Measurements from ENCODE around the gene OXT. TPM values are rescaled to one million over a fixed set of nuclear protein-coding genes. Genes with fewer than 3 reads are reported as not detected.

OXT gene
- total and polyA plus RNA-seq, 5 donors from 2014 or later = 0.50 to 0.83 (median 0.61) TPM; not detected in 2

GRCh38 chr20:3038454-3038853 is 33.0 kb upstream of the OXT start:
- H3K4me1 ChIP-seq (ENCODE audit: control insufficient read depth, insufficient read depth, low read length, poor library complexity, severe bottlenecking) = no peaks in the 10 kb centered on the region
- Mint-ChIP-seq H3K27me3 (no peaks in the 10 kb centered on the region), H3K36me3 (peaks cover 36% of the 10 kb centered on the region), H3K4me1 (peaks cover 0 to under 1% (median 0%) of the 10 kb centered on the region in 4 donors), H3K4me3 (no peak overlapping the region), H3K9me3 (no peaks in the 10 kb centered on the region), H3K27ac (peak overlapping the region in 2 of 3 donors; percentile 44 to 59)
- no peaks in the 10 kb centered on the region for H3K9me3 ChIP-seq (ENCODE audit: control insufficient read depth in 2 of 2, low read length in 2 of 2)
- ATAC-seq (ENCODE audit: low read depth in 2 of 2) (no peak), DNase-seq (no peak)
- no peak overlapping the region for H3K27ac ChIP-seq (ENCODE audit: insufficient read depth, low read length, poor library complexity, severe bottlenecking)
- no peak overlapping the region for H3K4me3 ChIP-seq (ENCODE audit: low read depth, low read length)
- peaks cover 59% of the 10 kb centered on the region for H3K36me3 ChIP-seq (ENCODE audit: control insufficient read depth, insufficient read depth, low read length)
- no peaks in the 10 kb centered on the region for H3K27me3 ChIP-seq (ENCODE audit: control insufficient read depth, insufficient read depth, low read length)

GRCh38 chr20:3039426-3039825 is 32.0 kb upstream of the OXT start:
- DNase-seq (no peak), ATAC-seq (ENCODE audit: low read depth in 2 of 2) (no peak)
- H3K9me3 ChIP-seq (ENCODE audit: control insufficient read depth in 2 of 2, low read length in 2 of 2) = no peaks in the 10 kb centered on the region
- H3K9me3 Mint-ChIP-seq = no peaks in the 10 kb centered on the region
- H3K4me1 ChIP-seq (ENCODE audit: control insufficient read depth, insufficient read depth, low read length, poor library complexity, severe bottlenecking) = no peaks in the 10 kb centered on the region
- H3K27me3 Mint-ChIP-seq = no peaks in the 10 kb centered on the region
- no peak overlapping the region for H3K4me3 Mint-ChIP-seq
- H3K36me3 Mint-ChIP-seq = peaks cover 36% of the 10 kb centered on the region
- H3K27ac ChIP-seq (ENCODE audit: insufficient read depth, low read length, poor library complexity, severe bottlenecking) = no peak overlapping the region
- H3K4me3 ChIP-seq (ENCODE audit: low read depth, low read length) = no peak overlapping the region
- H3K4me1 Mint-ChIP-seq = peaks cover 0 to 7% (median 0%) of the 10 kb centered on the region in 4 donors
- H3K27me3 ChIP-seq (ENCODE audit: control insufficient read depth, insufficient read depth, low read length) = no peaks in the 10 kb centered on the region
- H3K27ac Mint-ChIP-seq = no peak overlapping the region
- H3K36me3 ChIP-seq (ENCODE audit: control insufficient read depth, insufficient read depth, low read length) = peaks cover 59% of the 10 kb centered on the region

- Mint-ChIP-seq H3K9me3 (peaks cover 0 to 1% (median 0%) of the 10 kb centered on the region in 7 donors), H3K36me3 (peaks cover 32% of the 10 kb centered on the region), H3K27ac (peak overlapping the region in 1 of 3 donors; percentile 19), H3K27me3 (no peaks in the 10 kb centered on the region), H3K4me1 (peaks cover 2 to 7% (median 2%) of the 10 kb centered on the region in 4 donors), H3K4me3 (peak overlapping the region in 1 of 4 donors; percentile 24)
- ATAC-seq (ENCODE audit: low read depth in 2 of 2) (no peak), DNase-seq (no peak)
- Histone ChIP-seq H3K9me3 (ENCODE audit: control insufficient read depth in 2 of 2, low read length in 2 of 2) (no peaks in the 10 kb centered on the region), H3K36me3 (ENCODE audit: control insufficient read depth, insufficient read depth, low read length) (peaks cover 53% of the 10 kb centered on the region), H3K4me3 (ENCODE audit: low read depth, low read length) (no peak overlapping the region), H3K27me3 (ENCODE audit: control insufficient read depth, insufficient read depth, low read length) (no peaks in the 10 kb centered on the region), H3K4me1 (ENCODE audit: control insufficient read depth, insufficient read depth, low read length, poor library complexity, severe bottlenecking) (peaks cover 3% of the 10 kb centered on the region), H3K27ac (ENCODE audit: insufficient read depth, low read length, poor library complexity, severe bottlenecking) (no peak overlapping the region)
Measured at GRCh38 chr20:3040086-3040485, 31.3 kb upstream of the OXT start.

- Mint-ChIP-seq H3K4me1 (peaks cover 6 to 12% (median 9%) of the 10 kb centered on the region in 4 donors), H3K9me3 (peaks cover 0 to 1% (median 0%) of the 10 kb centered on the region in 7 donors), H3K36me3 (peaks cover 15% of the 10 kb centered on the region), H3K4me3 (peak overlapping the region in 3 of 4 donors; percentile 7 to 28 (median 25)), H3K27me3 (no peaks in the 10 kb centered on the region), H3K27ac (peak overlapping the region in 2 of 3 donors; percentile 57 to 76)
- Histone ChIP-seq H3K27me3 (ENCODE audit: control insufficient read depth, insufficient read depth, low read length) (no peaks in the 10 kb centered on the region), H3K4me1 (ENCODE audit: control insufficient read depth, insufficient read depth, low read length, poor library complexity, severe bottlenecking) (peaks cover 13% of the 10 kb centered on the region), H3K36me3 (ENCODE audit: control insufficient read depth, insufficient read depth, low read length) (peaks cover 35% of the 10 kb centered on the region), H3K27ac (ENCODE audit: insufficient read depth, low read length, poor library complexity, severe bottlenecking) (no peak overlapping the region), H3K4me3 (ENCODE audit: low read depth, low read length) (no peak overlapping the region), H3K9me3 (ENCODE audit: control insufficient read depth in 2 of 2, low read length in 2 of 2) (no peaks in the 10 kb centered on the region)
- no peak for DNase-seq
- ATAC-seq (ENCODE audit: low read depth in 2 of 2) = no peak
Measured at GRCh38 chr20:3041854-3042409, 29.5 kb upstream of the OXT start.

GRCh38 chr20:3042625-3043024 is 28.8 kb upstream of the OXT start:
- Mint-ChIP-seq H3K4me3 (no peak overlapping the region), H3K27ac (no peak overlapping the region), H3K27me3 (no peaks in the 10 kb centered on the region), H3K9me3 (peaks cover 0 to 1% (median 0%) of the 10 kb centered on the region in 7 donors), H3K4me1 (peaks cover 6 to 17% (median 11%) of the 10 kb centered on the region in 4 donors), H3K36me3 (peaks cover 15% of the 10 kb centered on the region)
- H3K36me3 ChIP-seq (ENCODE audit: control insufficient read depth, insufficient read depth, low read length) = peaks cover 28% of the 10 kb centered on the region
- no peak overlapping the region for H3K27ac ChIP-seq (ENCODE audit: insufficient read depth, low read length, poor library complexity, severe bottlenecking)
- H3K27me3 ChIP-seq (ENCODE audit: control insufficient read depth, insufficient read depth, low read length) = no peaks in the 10 kb centered on the region
- no peaks in the 10 kb centered on the region for H3K9me3 ChIP-seq (ENCODE audit: control insufficient read depth in 2 of 2, low read length in 2 of 2)
- peaks cover 20% of the 10 kb centered on the region for H3K4me1 ChIP-seq (ENCODE audit: control insufficient read depth, insufficient read depth, low read length, poor library complexity, severe bottlenecking)
- no peak overlapping the region for H3K4me3 ChIP-seq (ENCODE audit: low read depth, low read length)
- ATAC-seq (ENCODE audit: low read depth in 2 of 2) (no peak), DNase-seq (no peak)

- H3K9me3 Mint-ChIP-seq = peaks cover 0 to 1% (median 0%) of the 10 kb centered on the region in 7 donors
- H3K4me1 Mint-ChIP-seq = peaks cover 6 to 19% (median 11%) of the 10 kb centered on the region in 4 donors
- ATAC-seq (ENCODE audit: low read depth in 2 of 2) = no peak
- no peaks in the 10 kb centered on the region for H3K27me3 Mint-ChIP-seq
- DNase-seq = no peak
- no peak within 1 kb of the TSS for H3K27ac ChIP-seq (ENCODE audit: insufficient read depth, low read length, poor library complexity, severe bottlenecking)
- H3K9me3 ChIP-seq (ENCODE audit: control insufficient read depth in 2 of 2, low read length in 2 of 2) = no peaks in the 10 kb centered on the region
- peak within 1 kb of the TSS; percentile 33 to 86 (median 83) for H3K27ac Mint-ChIP-seq
- peaks cover 15% of the 10 kb centered on the region for H3K36me3 Mint-ChIP-seq
- H3K4me1 ChIP-seq (ENCODE audit: control insufficient read depth, insufficient read depth, low read length, poor library complexity, severe bottlenecking) = peaks cover 23% of the 10 kb centered on the region
- H3K27me3 ChIP-seq (ENCODE audit: control insufficient read depth, insufficient read depth, low read length) = no peaks in the 10 kb centered on the region
- peak within 1 kb of the TSS in 3 of 4 donors; percentile 65 to 95 (median 90) for H3K4me3 Mint-ChIP-seq
- no peak within 1 kb of the TSS for H3K4me3 ChIP-seq (ENCODE audit: low read depth, low read length)
- peaks cover 25% of the 10 kb centered on the region for H3K36me3 ChIP-seq (ENCODE audit: control insufficient read depth, insufficient read depth, low read length)
Measured at GRCh38 chr20:3043322-3043721, 28.1 kb upstream of the OXT start, which contains the start of gene GNRH2. GNRH2 (plus strand) TSS chr20:3043622; CDS start chr20:3044415, 793 bp downstream.

GRCh38 chr20:3044336-3044965 is 27.0 kb upstream of the OXT start:
- no peaks in the 10 kb centered on the region for H3K9me3 ChIP-seq (ENCODE audit: control insufficient read depth in 2 of 2, low read length in 2 of 2)
- peaks cover 6 to 22% (median 12%) of the 10 kb centered on the region in 4 donors for H3K4me1 Mint-ChIP-seq
- ATAC-seq (ENCODE audit: low read depth in 2 of 2) (no peak), DNase-seq (no peak)
- H3K4me3 Mint-ChIP-seq = peak overlapping the region; percentile 65 to 95 (median 90)
- peaks cover 8% of the 10 kb centered on the region for H3K36me3 Mint-ChIP-seq
- H3K4me3 ChIP-seq (ENCODE audit: low read depth, low read length) = no peak overlapping the region
- no peaks in the 10 kb centered on the region for H3K27me3 Mint-ChIP-seq
- peaks cover 0 to 1% (median 0%) of the 10 kb centered on the region in 7 donors for H3K9me3 Mint-ChIP-seq
- H3K27ac ChIP-seq (ENCODE audit: insufficient read depth, low read length, poor library complexity, severe bottlenecking) = no peak overlapping the region
- H3K27ac Mint-ChIP-seq = peak overlapping the region; percentile 33 to 83 (median 48)
- peaks cover 23% of the 10 kb centered on the region for H3K4me1 ChIP-seq (ENCODE audit: control insufficient read depth, insufficient read depth, low read length, poor library complexity, severe bottlenecking)
- peaks cover 22% of the 10 kb centered on the region for H3K36me3 ChIP-seq (ENCODE audit: control insufficient read depth, insufficient read depth, low read length)
- no peaks in the 10 kb centered on the region for H3K27me3 ChIP-seq (ENCODE audit: control insufficient read depth, insufficient read depth, low read length)
